Measurements from ENCODE around the gene UNC79. TPM values are rescaled to one million over a fixed set of nuclear protein-coding genes. Genes with fewer than 3 reads are reported as not detected.
A peak's percentile ranks its signal among the peaks of the same experiment; 100 is the strongest.

UNC79 gene
- total RNA-seq, 4 donors from 2014 or later = 0.13 to 0.16 (median 0.15) TPM; not detected in 1

GRCh38 chr14:93426750-93427149 lies 4.0 kb upstream of the UNC79 start:
- H3K27ac ChIP-seq = no peak overlapping the region
- TF ChIP-seq POLR2A (IDR thresholded peaks at IDR 0.05) = no peak
- no peak for TF ChIP-seq POLR2AphosphoS5 (IDR thresholded peaks at IDR 0.05)
- no peak for TF ChIP-seq CTCF (IDR thresholded peaks at IDR 0.05)
- no peak for TF ChIP-seq EP300 (IDR thresholded peaks at IDR 0.05)
- no peak for ATAC-seq
- peaks cover 32% of the 10 kb centered on the region for H3K27me3 ChIP-seq
- peaks cover 0 to 39% (median 0%) of the 10 kb centered on the region in 3 donors for H3K9me3 ChIP-seq
- no peaks in the 10 kb centered on the region for H3K36me3 ChIP-seq
- no peak overlapping the region for H3K4me3 ChIP-seq
- peaks cover 0 to 13% (median 0%) of the 10 kb centered on the region in 3 donors for H3K4me1 ChIP-seq

- Histone ChIP-seq H3K9me3 (peaks cover 0 to 17% (median 0%) of the 10 kb centered on the region in 3 donors), H3K27ac (no peak overlapping the region), H3K27me3 (peaks cover 56% of the 10 kb centered on the region), H3K36me3 (no peaks in the 10 kb centered on the region), H3K4me1 (peaks cover 0 to 13% (median 0%) of the 10 kb centered on the region in 3 donors), H3K4me3 (peak overlapping the region in 1 of 2 donors; percentile 15)
- no peak for ATAC-seq
- 1 to 4% methylated on average over 4 to 8 of the region's 27 CpGs for WGBS, 2 donors (ENCODE audit: low coverage in 1 of 2)
- no peak for TF ChIP-seq EP300 (IDR thresholded peaks at IDR 0.05)
- no peak for TF ChIP-seq CTCF (IDR thresholded peaks at IDR 0.05)
- no peak for TF ChIP-seq POLR2A (IDR thresholded peaks at IDR 0.05)
- TF ChIP-seq POLR2AphosphoS5 (IDR thresholded peaks at IDR 0.05) = no peak
Observed at GRCh38 chr14:93431036-93431670, 414 bp downstream of the UNC79 start.

- no peak for ATAC-seq
- Histone ChIP-seq H3K27me3 (peaks cover 5% of the 10 kb centered on the region), H3K36me3 (no peaks in the 10 kb centered on the region), H3K27ac (no peak overlapping the region), H3K4me1 (no peaks in the 10 kb centered on the region), H3K9me3 (no peaks in the 10 kb centered on the region), H3K4me3 (no peak overlapping the region)
- no peak for TF ChIP-seq CTCF (IDR thresholded peaks at IDR 0.05)
- no peak for TF ChIP-seq POLR2AphosphoS5 (IDR thresholded peaks at IDR 0.05)
- TF ChIP-seq POLR2A (IDR thresholded peaks at IDR 0.05) = no peak
- no peak for TF ChIP-seq EP300 (IDR thresholded peaks at IDR 0.05)
- 50 to 88% methylated on average over 1 of the region's 1 CpG for WGBS, 2 donors (ENCODE audit: low coverage in 1 of 2)
Observed at GRCh38 chr14:93454224-93454623, 23.5 kb downstream of the UNC79 start.

GRCh38 chr14:93456356-93456755 lies 25.6 kb downstream of the UNC79 start:
- H3K27ac ChIP-seq = no peak overlapping the region
- no peaks in the 10 kb centered on the region for H3K36me3 ChIP-seq
- no peak for TF ChIP-seq POLR2A (IDR thresholded peaks at IDR 0.05)
- TF ChIP-seq POLR2AphosphoS5 (IDR thresholded peaks at IDR 0.05) = no peak
- no peak for TF ChIP-seq EP300 (IDR thresholded peaks at IDR 0.05)
- no peak for TF ChIP-seq CTCF (IDR thresholded peaks at IDR 0.05)
- H3K4me3 ChIP-seq = no peak overlapping the region
- no peaks in the 10 kb centered on the region for H3K4me1 ChIP-seq
- peaks cover 2% of the 10 kb centered on the region for H3K27me3 ChIP-seq
- no peaks in the 10 kb centered on the region for H3K9me3 ChIP-seq
- no peak for ATAC-seq

GRCh38 chr14:93458234-93458633 lies 27.5 kb downstream of the UNC79 start:
- no peaks in the 10 kb centered on the region for H3K27me3 ChIP-seq
- no peaks in the 10 kb centered on the region for H3K4me1 ChIP-seq
- H3K4me3 ChIP-seq = no peak overlapping the region
- no peaks in the 10 kb centered on the region for H3K36me3 ChIP-seq
- no peak overlapping the region for H3K27ac ChIP-seq
- no peaks in the 10 kb centered on the region for H3K9me3 ChIP-seq
- TF ChIP-seq POLR2A (IDR thresholded peaks at IDR 0.05) (no peak), CTCF (IDR thresholded peaks at IDR 0.05) (no peak), POLR2AphosphoS5 (IDR thresholded peaks at IDR 0.05) (no peak), EP300 (IDR thresholded peaks at IDR 0.05) (no peak)
- 86 to 100% methylated on average over 1 of the region's 1 CpG for WGBS, 2 donors (ENCODE audit: low coverage in 1 of 2)
- ATAC-seq = no peak
